ENCODE data around the gene PHKA2. TPM values are rescaled to one million over a fixed set of nuclear protein-coding genes. Genes with fewer than 3 reads are reported as not detected.

Gene PHKA2
- total and polyA plus RNA-seq, 7 experiments from 2014 or later: 7.9 to 54.3 (median 40.8) TPM

- Mint-ChIP-seq H3K9me3 (no peaks in the 10 kb centered on the region), H3K27me3 (no peaks in the 10 kb centered on the region), H3K4me1 (peaks cover 0 to 7% (median 0%) of the 10 kb centered on the region in 7 donors), H3K27ac (peak overlapping the region in 1 of 9 donors; percentile 38), H3K4me3 (no peak overlapping the region), H3K36me3 (peaks cover 0 to 6% (median 0%) of the 10 kb centered on the region in 5 donors)
- Histone ChIP-seq H3K36me3 (ENCODE audit: control insufficient read depth in 2 of 3, insufficient read depth in 3 of 3, low read length in 3 of 3) (peaks cover 0 to 22% (median 0%) of the 10 kb centered on the region in 3 experiments), H3K4me3 (ENCODE audit: low read length) (no peak overlapping the region), H3K4me1 (ENCODE audit: control insufficient read depth in 2 of 2, insufficient read depth in 2 of 2, low read length in 2 of 2) (no peaks in the 10 kb centered on the region), H3K9me3 (ENCODE audit: control insufficient read depth in 2 of 3, low read length in 3 of 3) (no peaks in the 10 kb centered on the region), H3K27ac (ENCODE audit: low read depth, low read length) (no peak overlapping the region), H3K27me3 (ENCODE audit: control insufficient read depth in 2 of 2, insufficient read depth in 2 of 2, low read length in 2 of 2) (no peaks in the 10 kb centered on the region)
- ChIA-PET CTCF (no interaction called here), POLR2A (no interaction called here)
- peak in 4 of 9 donors; percentile 16 to 25 (median 18) for DNase-seq
- no peak for ATAC-seq
- intact Hi-C loops (cut with micrococcal nuclease): loop anchor here in 1 of 2 donors (1.0 kb wide), 1 partner anchor 509 kb away; no protein-coding TSS in a partner anchor
Observed at GRCh38 chrX:18899796-18900380, 84.0 kb downstream of the PHKA2 start.

GRCh38 chrX:18898492-18898891 lies 85.4 kb downstream of the PHKA2 start:
- POLR2A ChIA-PET: no interaction called here
- no peaks in the 10 kb centered on the region for H3K27me3 ChIP-seq (ENCODE audit: control insufficient read depth in 2 of 2, insufficient read depth in 2 of 2, low read length in 2 of 2)
- H3K9me3 Mint-ChIP-seq: no peaks in the 10 kb centered on the region
- no peak overlapping the region for H3K27ac Mint-ChIP-seq
- no peak for DNase-seq
- no peaks in the 10 kb centered on the region for H3K4me1 ChIP-seq (ENCODE audit: control insufficient read depth in 2 of 2, insufficient read depth in 2 of 2, low read length in 2 of 2)
- H3K27me3 Mint-ChIP-seq: no peaks in the 10 kb centered on the region
- H3K4me3 Mint-ChIP-seq: no peak overlapping the region
- H3K4me1 Mint-ChIP-seq: peaks cover 0 to 7% (median 0%) of the 10 kb centered on the region in 7 donors
- H3K9me3 ChIP-seq (ENCODE audit: control insufficient read depth in 2 of 3, low read length in 3 of 3): no peaks in the 10 kb centered on the region
- ATAC-seq: no peak
- CTCF ChIA-PET: interaction anchor here (0.6 kb wide), 1 partner anchor 460 kb away, joined by 5 read pairs; no protein-coding TSS in a partner anchor
- intact Hi-C loops (cut with micrococcal nuclease): no loop called here
- H3K4me3 ChIP-seq (ENCODE audit: low read length): no peak overlapping the region
- H3K36me3 ChIP-seq (ENCODE audit: control insufficient read depth in 2 of 3, insufficient read depth in 3 of 3, low read length in 3 of 3): peaks cover 0 to 21% (median 0%) of the 10 kb centered on the region in 3 experiments
- no peak overlapping the region for H3K27ac ChIP-seq (ENCODE audit: low read depth, low read length)
- H3K36me3 Mint-ChIP-seq: peaks cover 0 to 3% (median 0%) of the 10 kb centered on the region in 5 donors

- peaks cover 0 to 2% (median 0%) of the 10 kb centered on the region in 5 donors for H3K36me3 Mint-ChIP-seq
- Histone ChIP-seq H3K27ac (ENCODE audit: low read depth, low read length) (no peak overlapping the region), H3K27me3 (ENCODE audit: control insufficient read depth in 2 of 2, insufficient read depth in 2 of 2, low read length in 2 of 2) (no peaks in the 10 kb centered on the region), H3K9me3 (ENCODE audit: control insufficient read depth in 2 of 3, low read length in 3 of 3) (no peaks in the 10 kb centered on the region), H3K4me3 (ENCODE audit: low read length) (no peak overlapping the region), H3K4me1 (ENCODE audit: control insufficient read depth in 2 of 2, insufficient read depth in 2 of 2, low read length in 2 of 2) (no peaks in the 10 kb centered on the region), H3K36me3 (ENCODE audit: control insufficient read depth in 2 of 3, insufficient read depth in 3 of 3, low read length in 3 of 3) (peaks cover 0 to 24% (median 0%) of the 10 kb centered on the region in 3 experiments)
- no peaks in the 10 kb centered on the region for H3K27me3 Mint-ChIP-seq
- intact Hi-C loops (cut with micrococcal nuclease): no loop called here
- ChIA-PET POLR2A (no interaction called here), CTCF (interaction anchor here (0.6 kb wide), 1 partner anchor 459 kb away, joined by 5 read pairs; no protein-coding TSS in a partner anchor)
- H3K4me3 Mint-ChIP-seq: no peak overlapping the region
- H3K9me3 Mint-ChIP-seq: no peaks in the 10 kb centered on the region
- H3K27ac Mint-ChIP-seq: no peak overlapping the region
- ATAC-seq (no peak), DNase-seq (no peak)
- peaks cover 0 to 7% (median 0%) of the 10 kb centered on the region in 7 donors for H3K4me1 Mint-ChIP-seq
Observed at GRCh38 chrX:18898091-18898490, 85.8 kb downstream of the PHKA2 start.

- H3K9me3 ChIP-seq (ENCODE audit: control insufficient read depth in 2 of 3, low read length in 3 of 3): no peaks in the 10 kb centered on the region
- no peak overlapping the region for H3K27ac Mint-ChIP-seq
- ChIA-PET CTCF (no interaction called here), POLR2A (no interaction called here)
- H3K4me1 ChIP-seq (ENCODE audit: control insufficient read depth in 2 of 2, insufficient read depth in 2 of 2, low read length in 2 of 2): no peaks in the 10 kb centered on the region
- H3K4me1 Mint-ChIP-seq: peaks cover 0 to 7% (median 0%) of the 10 kb centered on the region in 7 donors
- H3K4me3 Mint-ChIP-seq: no peak overlapping the region
- no peak overlapping the region for H3K4me3 ChIP-seq (ENCODE audit: low read length)
- ATAC-seq (no peak), DNase-seq (no peak)
- no peaks in the 10 kb centered on the region for H3K27me3 ChIP-seq (ENCODE audit: control insufficient read depth in 2 of 2, insufficient read depth in 2 of 2, low read length in 2 of 2)
- no peaks in the 10 kb centered on the region for H3K27me3 Mint-ChIP-seq
- no peak overlapping the region for H3K27ac ChIP-seq (ENCODE audit: low read depth, low read length)
- peaks cover 0 to 2% (median 0%) of the 10 kb centered on the region in 5 donors for H3K36me3 Mint-ChIP-seq
- peaks cover 0 to 24% (median 0%) of the 10 kb centered on the region in 3 experiments for H3K36me3 ChIP-seq (ENCODE audit: control insufficient read depth in 2 of 3, insufficient read depth in 3 of 3, low read length in 3 of 3)
- intact Hi-C loops (cut with micrococcal nuclease): no loop called here
- no peaks in the 10 kb centered on the region for H3K9me3 Mint-ChIP-seq
Observed at GRCh38 chrX:18897611-18898010, 86.3 kb downstream of the PHKA2 start.

- ChIA-PET POLR2A (no interaction called here), CTCF (no interaction called here)
- intact Hi-C loops (cut with micrococcal nuclease): no loop called here
- no peak for DNase-seq
- Histone ChIP-seq H3K36me3 (ENCODE audit: control insufficient read depth in 2 of 3, insufficient read depth in 3 of 3, low read length in 3 of 3) (peaks cover 0 to 24% (median 0%) of the 10 kb centered on the region in 3 experiments), H3K4me1 (ENCODE audit: control insufficient read depth in 2 of 2, insufficient read depth in 2 of 2, low read length in 2 of 2) (no peaks in the 10 kb centered on the region), H3K27me3 (ENCODE audit: control insufficient read depth in 2 of 2, insufficient read depth in 2 of 2, low read length in 2 of 2) (no peaks in the 10 kb centered on the region), H3K9me3 (ENCODE audit: control insufficient read depth in 2 of 3, low read length in 3 of 3) (no peaks in the 10 kb centered on the region), H3K27ac (ENCODE audit: low read depth, low read length) (no peak overlapping the region), H3K4me3 (ENCODE audit: low read length) (no peak overlapping the region)
- Mint-ChIP-seq H3K36me3 (peaks cover 0 to 2% (median 0%) of the 10 kb centered on the region in 5 donors), H3K4me1 (peaks cover 0 to 7% (median 0%) of the 10 kb centered on the region in 7 donors), H3K27ac (no peak overlapping the region), H3K4me3 (no peak overlapping the region), H3K9me3 (no peaks in the 10 kb centered on the region), H3K27me3 (no peaks in the 10 kb centered on the region)
- no peak for ATAC-seq
Observed at GRCh38 chrX:18896680-18897544, 87.0 kb downstream of the PHKA2 start.

GRCh38 chrX:18895189-18895951 lies 88.5 kb downstream of the PHKA2 start:
- Mint-ChIP-seq H3K36me3 (no peaks in the 10 kb centered on the region), H3K9me3 (no peaks in the 10 kb centered on the region), H3K27me3 (no peaks in the 10 kb centered on the region), H3K4me1 (peaks cover 0 to 6% (median under 1%) of the 10 kb centered on the region in 7 donors), H3K27ac (no peak overlapping the region), H3K4me3 (no peak overlapping the region)
- ChIA-PET POLR2A (interaction anchor here (0.6 kb wide), 1 partner anchor 254 kb away, joined by 3 read pairs; no protein-coding TSS in a partner anchor), CTCF (no interaction called here)
- H3K36me3 ChIP-seq (ENCODE audit: control insufficient read depth in 2 of 3, insufficient read depth in 3 of 3, low read length in 3 of 3): peaks cover 0 to 24% (median 0%) of the 10 kb centered on the region in 3 experiments
- ATAC-seq (no peak), DNase-seq (no peak)
- no peak overlapping the region for H3K27ac ChIP-seq (ENCODE audit: low read depth, low read length)
- no peaks in the 10 kb centered on the region for H3K4me1 ChIP-seq (ENCODE audit: control insufficient read depth in 2 of 2, insufficient read depth in 2 of 2, low read length in 2 of 2)
- H3K9me3 ChIP-seq (ENCODE audit: control insufficient read depth in 2 of 3, low read length in 3 of 3): no peaks in the 10 kb centered on the region
- intact Hi-C loops (cut with micrococcal nuclease): no loop called here
- no peak overlapping the region for H3K4me3 ChIP-seq (ENCODE audit: low read length)
- no peaks in the 10 kb centered on the region for H3K27me3 ChIP-seq (ENCODE audit: control insufficient read depth in 2 of 2, insufficient read depth in 2 of 2, low read length in 2 of 2)

All from naive thymus-derived CD4-positive, alpha-beta T cell (primary cell).